GM18861 (cell line): Measurements from ENCODE around the gene EPHA1.

Source experiments
- ATAC-seq: cut with Tn5 transposase; IDR thresholded peaks from one replicate; pipeline ENCODE4 v1.9.1; 2021; ENCODE audit not compliant: unreplicated experiment

EPHA1 gene

GRCh38 chr7:143375298-143376034 is 33.2 kb downstream of the EPHA1 start:
- ATAC-seq, result no peak

- no peak for ATAC-seq
These were observed 34.1 kb downstream of the EPHA1 start for GRCh38 chr7:143374561-143374960.

GRCh38 chr7:143373255-143373794 is 35.3 kb downstream of the EPHA1 start:
- ATAC-seq, result no peak

- no peak for ATAC-seq
These were observed 36.6 kb downstream of the EPHA1 start for GRCh38 chr7:143372070-143372469.

- no peak for ATAC-seq
These were observed 38.7 kb downstream of the EPHA1 start for GRCh38 chr7:143369678-143370651.

- ATAC-seq, result no peak
These were observed 40.3 kb downstream of the EPHA1 start for GRCh38 chr7:143368387-143368786.

GRCh38 chr7:143367972-143368371 is 40.7 kb downstream of the EPHA1 start:
- ATAC-seq, result no peak

- ATAC-seq, result no peak
These were observed 45.4 kb downstream of the EPHA1 start for GRCh38 chr7:143363016-143363937.

GRCh38 chr7:143362131-143363015 is 46.3 kb downstream of the EPHA1 start, which contains the start of gene FAM131B:
TSS of gene FAM131B (minus strand) at chr7:143362713. CDS start at chr7:143362603, 110 bp downstream.
- no peak for ATAC-seq

- no peak for ATAC-seq
These were observed 47.0 kb downstream of the EPHA1 start for GRCh38 chr7:143361552-143362130.

- no peak for ATAC-seq
These were observed 47.7 kb downstream of the EPHA1 start for GRCh38 chr7:143360788-143361551.

- no peak for ATAC-seq
These were observed 48.8 kb downstream of the EPHA1 start for GRCh38 chr7:143359771-143360353.

- no peak for ATAC-seq
These were observed 50.0 kb downstream of the EPHA1 start for GRCh38 chr7:143358626-143359025.

GRCh38 chr7:143356414-143357050 is 52.1 kb downstream of the EPHA1 start:
- no peak for ATAC-seq

GRCh38 chr7:143355450-143356385 is 52.9 kb downstream of the EPHA1 start:
- ATAC-seq, result no peak

- no peak for ATAC-seq
These were observed 53.7 kb downstream of the EPHA1 start for GRCh38 chr7:143354965-143355364.
